Measurements from ENCODE around the gene INO80D.
"Not testable (repeated sequence)": the region's sequence is repeated elsewhere in the genome, so short reads cannot be mapped to it uniquely, and the experiment has no call there.

The INO80D gene

DNA sequence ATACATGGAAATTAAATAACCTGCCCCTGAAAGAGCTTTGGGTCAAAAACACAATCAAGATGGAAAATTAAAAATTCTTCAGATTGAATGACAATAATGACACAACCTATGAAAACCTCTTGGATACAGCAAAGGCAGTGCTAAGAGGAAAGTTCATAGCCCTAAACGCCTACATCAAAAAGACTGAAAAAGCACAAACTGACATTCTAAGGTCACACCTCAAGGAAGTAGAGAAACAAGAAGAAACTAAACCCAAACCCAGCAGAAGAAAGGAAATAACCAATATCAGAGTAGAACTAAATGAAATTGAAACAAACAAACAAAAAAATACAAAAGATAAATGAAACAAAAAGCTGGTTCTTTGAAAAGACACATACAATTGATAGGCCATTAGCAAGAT, 52.5 kb downstream of the INO80D start:
- H3K27ac ChIP-seq (replicated peaks); H3K27me3 ChIP-seq (ENCODE audit: insufficient read depth, poor library complexity, severe bottlenecking); DNase-seq (ENCODE audit: low read depth in 1 of 2, low spot score in 1 of 2); H3K4me3 ChIP-seq (replicated peaks; ENCODE audit: insufficient read depth, low read length): not testable (repeated sequence)

DNA sequence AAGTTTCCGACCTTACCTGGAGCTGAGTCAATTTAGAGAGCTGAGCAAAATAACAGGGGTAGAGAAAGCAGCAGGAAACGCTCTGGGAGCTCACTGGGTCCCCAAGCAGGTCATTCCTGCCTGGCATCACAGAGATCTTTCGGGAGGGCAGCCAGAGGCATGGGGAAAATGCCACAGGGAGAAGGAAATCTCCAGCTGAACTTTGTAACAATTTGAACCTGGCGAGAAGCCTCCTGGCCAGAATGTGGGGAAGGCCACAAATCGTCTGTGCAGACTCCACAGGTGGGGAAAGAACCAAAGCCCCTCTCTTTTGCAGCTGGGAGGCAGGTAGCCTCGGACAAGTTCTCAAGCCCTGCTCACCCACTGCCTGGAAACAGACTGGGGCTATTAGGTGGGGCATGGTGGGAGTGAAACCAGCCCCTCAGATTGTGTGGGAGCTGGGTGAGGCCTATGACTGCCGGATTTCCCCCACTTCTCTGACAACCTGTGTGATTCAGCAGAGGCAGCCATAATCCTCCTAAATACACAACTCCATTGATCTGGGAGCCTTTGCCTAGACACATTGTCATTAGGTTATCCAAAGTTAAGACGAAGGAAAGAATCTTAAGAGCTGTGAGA, 53.9 kb downstream of the INO80D start:
- TF ChIP-seq GABPA (IDR thresholded peaks at IDR 0.05; ENCODE audit: low read depth) (no peak), SPI1 (IDR thresholded peaks at IDR 0.05; ENCODE audit: borderline replicate concordance, low read depth) (no peak)
- Histone ChIP-seq H3K4me3 (replicated peaks; ENCODE audit: insufficient read depth, low read length) (no peak overlapping the region), H3K27ac (replicated peaks) (no peak overlapping the region), H3K27me3 (ENCODE audit: insufficient read depth, poor library complexity, severe bottlenecking) (no peaks in the 10 kb centered on the region)
- no peak for DNase-seq (ENCODE audit: low read depth in 1 of 2, low spot score in 1 of 2)

DNA sequence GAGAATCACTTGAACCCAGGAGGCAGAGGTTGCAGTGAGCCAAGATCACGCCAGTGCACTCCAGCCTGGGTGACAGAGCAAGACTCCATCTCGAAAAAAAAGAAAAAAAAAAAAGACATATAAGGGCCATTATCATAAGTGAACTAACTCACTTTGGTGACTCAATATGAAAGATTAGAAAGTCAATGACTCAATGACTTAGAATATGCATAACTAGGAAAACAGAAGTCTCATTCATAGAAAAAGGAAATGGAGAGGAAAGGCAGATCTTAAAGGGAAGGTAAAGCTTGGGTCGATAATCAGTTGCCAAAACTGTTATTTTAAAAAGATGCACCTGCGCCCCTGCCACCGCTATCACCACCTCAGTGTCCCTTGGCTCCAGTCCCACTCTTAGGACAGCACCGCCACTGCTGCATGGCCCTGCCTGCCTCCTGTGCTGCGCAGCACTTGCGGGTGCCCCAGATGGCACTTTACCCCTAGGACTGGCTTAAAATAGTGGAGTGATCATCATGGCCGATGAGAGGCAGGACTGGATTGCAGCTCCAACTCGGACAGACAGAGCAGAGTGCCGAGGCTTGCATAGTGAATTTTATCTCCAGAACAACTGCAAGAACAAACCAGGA, 54.7 kb downstream of the INO80D start:
- Histone ChIP-seq H3K4me3 (replicated peaks; ENCODE audit: insufficient read depth, low read length) (no peak overlapping the region), H3K27ac (replicated peaks) (no peak overlapping the region), H3K27me3 (ENCODE audit: insufficient read depth, poor library complexity, severe bottlenecking) (no peaks in the 10 kb centered on the region)
- no peak for TF ChIP-seq SPI1 (IDR thresholded peaks at IDR 0.05; ENCODE audit: borderline replicate concordance, low read depth)
- TF ChIP-seq, protein P1, sequence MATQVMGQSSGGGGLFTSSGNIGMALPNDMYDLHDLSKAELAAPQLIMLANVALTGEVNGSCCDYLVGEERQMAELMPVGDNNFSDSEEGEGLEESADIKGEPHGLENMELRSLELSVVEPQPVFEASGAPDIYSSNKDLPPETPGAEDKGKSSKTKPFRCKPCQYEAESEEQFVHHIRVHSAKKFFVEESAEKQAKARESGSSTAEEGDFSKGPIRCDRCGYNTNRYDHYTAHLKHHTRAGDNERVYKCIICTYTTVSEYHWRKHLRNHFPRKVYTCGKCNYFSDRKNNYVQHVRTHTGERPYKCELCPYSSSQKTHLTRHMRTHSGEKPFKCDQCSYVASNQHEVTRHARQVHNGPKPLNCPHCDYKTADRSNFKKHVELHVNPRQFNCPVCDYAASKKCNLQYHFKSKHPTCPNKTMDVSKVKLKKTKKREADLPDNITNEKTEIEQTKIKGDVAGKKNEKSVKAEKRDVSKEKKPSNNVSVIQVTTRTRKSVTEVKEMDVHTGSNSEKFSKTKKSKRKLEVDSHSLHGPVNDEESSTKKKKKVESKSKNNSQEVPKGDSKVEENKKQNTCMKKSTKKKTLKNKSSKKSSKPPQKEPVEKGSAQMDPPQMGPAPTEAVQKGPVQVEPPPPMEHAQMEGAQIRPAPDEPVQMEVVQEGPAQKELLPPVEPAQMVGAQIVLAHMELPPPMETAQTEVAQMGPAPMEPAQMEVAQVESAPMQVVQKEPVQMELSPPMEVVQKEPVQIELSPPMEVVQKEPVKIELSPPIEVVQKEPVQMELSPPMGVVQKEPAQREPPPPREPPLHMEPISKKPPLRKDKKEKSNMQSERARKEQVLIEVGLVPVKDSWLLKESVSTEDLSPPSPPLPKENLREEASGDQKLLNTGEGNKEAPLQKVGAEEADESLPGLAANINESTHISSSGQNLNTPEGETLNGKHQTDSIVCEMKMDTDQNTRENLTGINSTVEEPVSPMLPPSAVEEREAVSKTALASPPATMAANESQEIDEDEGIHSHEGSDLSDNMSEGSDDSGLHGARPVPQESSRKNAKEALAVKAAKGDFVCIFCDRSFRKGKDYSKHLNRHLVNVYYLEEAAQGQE (IDR thresholded peaks at IDR 0.05; ENCODE audit: insufficient replicate concordance, low read depth), result no peak
- TF ChIP-seq, protein P2, sequence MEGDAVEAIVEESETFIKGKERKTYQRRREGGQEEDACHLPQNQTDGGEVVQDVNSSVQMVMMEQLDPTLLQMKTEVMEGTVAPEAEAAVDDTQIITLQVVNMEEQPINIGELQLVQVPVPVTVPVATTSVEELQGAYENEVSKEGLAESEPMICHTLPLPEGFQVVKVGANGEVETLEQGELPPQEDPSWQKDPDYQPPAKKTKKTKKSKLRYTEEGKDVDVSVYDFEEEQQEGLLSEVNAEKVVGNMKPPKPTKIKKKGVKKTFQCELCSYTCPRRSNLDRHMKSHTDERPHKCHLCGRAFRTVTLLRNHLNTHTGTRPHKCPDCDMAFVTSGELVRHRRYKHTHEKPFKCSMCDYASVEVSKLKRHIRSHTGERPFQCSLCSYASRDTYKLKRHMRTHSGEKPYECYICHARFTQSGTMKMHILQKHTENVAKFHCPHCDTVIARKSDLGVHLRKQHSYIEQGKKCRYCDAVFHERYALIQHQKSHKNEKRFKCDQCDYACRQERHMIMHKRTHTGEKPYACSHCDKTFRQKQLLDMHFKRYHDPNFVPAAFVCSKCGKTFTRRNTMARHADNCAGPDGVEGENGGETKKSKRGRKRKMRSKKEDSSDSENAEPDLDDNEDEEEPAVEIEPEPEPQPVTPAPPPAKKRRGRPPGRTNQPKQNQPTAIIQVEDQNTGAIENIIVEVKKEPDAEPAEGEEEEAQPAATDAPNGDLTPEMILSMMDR (IDR thresholded peaks at IDR 0.05; ENCODE audit: insufficient read depth, low read length), result no peak
- no peak for TF ChIP-seq GABPA (IDR thresholded peaks at IDR 0.05; ENCODE audit: low read depth)
- no peak for TF ChIP-seq POLR2AphosphoS5 (IDR thresholded peaks at IDR 0.05; ENCODE audit: low read depth)
- DNase-seq (ENCODE audit: low read depth in 1 of 2, low spot score in 1 of 2), result no peak

DNA sequence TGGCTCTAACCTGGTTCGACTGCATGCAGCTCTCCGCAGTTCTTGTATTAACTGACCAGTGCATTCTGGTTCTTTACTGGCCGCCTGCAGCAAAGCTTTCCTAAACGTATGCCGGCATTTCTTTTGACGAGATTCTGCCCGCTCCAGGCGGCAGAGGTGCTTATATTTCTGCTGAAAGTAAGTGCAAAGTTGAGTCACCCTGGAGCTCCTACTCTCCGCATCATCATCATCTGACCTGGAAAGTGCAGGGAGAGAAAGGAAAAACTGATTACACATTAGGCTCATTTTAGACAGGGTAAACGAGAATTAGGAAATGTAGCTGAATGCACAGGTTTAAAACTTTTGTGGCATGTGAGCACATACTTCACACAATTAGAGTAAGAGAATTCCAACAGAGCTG, 57.9 kb downstream of the INO80D start:
- H3K27ac ChIP-seq (replicated peaks), result no peak overlapping the region
- no peak for TF ChIP-seq SPI1 (IDR thresholded peaks at IDR 0.05; ENCODE audit: borderline replicate concordance, low read depth)
- TF ChIP-seq, protein P2 (IDR thresholded peaks at IDR 0.05; ENCODE audit: insufficient read depth, low read length), result no peak
- TF ChIP-seq GABPA (IDR thresholded peaks at IDR 0.05; ENCODE audit: low read depth), result no peak
- TF ChIP-seq POLR2AphosphoS5 (IDR thresholded peaks at IDR 0.05; ENCODE audit: low read depth), result no peak
- TF ChIP-seq, protein P1 (IDR thresholded peaks at IDR 0.05; ENCODE audit: insufficient replicate concordance, low read depth), result no peak
- no peak overlapping the region for H3K4me3 ChIP-seq (replicated peaks; ENCODE audit: insufficient read depth, low read length)
- no peak for DNase-seq (ENCODE audit: low read depth in 1 of 2, low spot score in 1 of 2)
- H3K27me3 ChIP-seq (ENCODE audit: insufficient read depth, poor library complexity, severe bottlenecking), result no peaks in the 10 kb centered on the region

DNA sequence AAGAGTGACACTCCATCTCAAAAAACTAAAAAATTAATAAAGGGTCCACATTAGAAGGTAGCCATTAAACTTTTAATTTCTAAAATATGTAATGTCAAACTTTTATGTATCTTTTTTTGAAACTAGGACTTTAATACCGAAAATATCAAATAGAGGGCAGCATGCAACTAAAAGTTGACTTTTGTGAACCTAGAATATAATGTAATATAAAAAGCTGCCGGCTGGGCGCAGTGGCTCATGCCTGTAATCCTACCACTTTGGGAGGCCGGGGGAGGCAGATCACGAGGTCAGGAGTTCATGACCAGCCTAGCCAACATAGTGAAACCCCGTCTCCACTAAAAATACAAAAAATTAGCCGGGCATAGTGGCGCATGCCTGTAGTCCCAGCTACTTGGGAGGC, 62.8 kb downstream of the INO80D start:
- TF ChIP-seq SPI1 (IDR thresholded peaks at IDR 0.05; ENCODE audit: borderline replicate concordance, low read depth) (no peak), POLR2AphosphoS5 (IDR thresholded peaks at IDR 0.05; ENCODE audit: low read depth) (no peak), GABPA (IDR thresholded peaks at IDR 0.05; ENCODE audit: low read depth) (no peak)
- TF ChIP-seq, protein P2 (IDR thresholded peaks at IDR 0.05; ENCODE audit: insufficient read depth, low read length), result no peak
- TF ChIP-seq, protein P1 (IDR thresholded peaks at IDR 0.05; ENCODE audit: insufficient replicate concordance, low read depth), result no peak
- H3K27me3 ChIP-seq (ENCODE audit: insufficient read depth, poor library complexity, severe bottlenecking), result no peaks in the 10 kb centered on the region
- H3K4me3 ChIP-seq (replicated peaks; ENCODE audit: insufficient read depth, low read length), result no peak overlapping the region
- H3K27ac ChIP-seq (replicated peaks), result no peak overlapping the region
- DNase-seq (ENCODE audit: low read depth in 1 of 2, low spot score in 1 of 2), result no peak
